ENCODE results near the gene ANKRD2. TPM values are rescaled to one million over a fixed set of nuclear protein-coding genes. Genes with fewer than 3 reads are reported as not detected.
"Not testable (repeated sequence)": the region's sequence is repeated elsewhere in the genome, so short reads cannot be mapped to it uniquely, and the experiment has no call there.

ANKRD2 gene
- total RNA-seq, 2 donors from 2014 or later = not detected

DNA sequence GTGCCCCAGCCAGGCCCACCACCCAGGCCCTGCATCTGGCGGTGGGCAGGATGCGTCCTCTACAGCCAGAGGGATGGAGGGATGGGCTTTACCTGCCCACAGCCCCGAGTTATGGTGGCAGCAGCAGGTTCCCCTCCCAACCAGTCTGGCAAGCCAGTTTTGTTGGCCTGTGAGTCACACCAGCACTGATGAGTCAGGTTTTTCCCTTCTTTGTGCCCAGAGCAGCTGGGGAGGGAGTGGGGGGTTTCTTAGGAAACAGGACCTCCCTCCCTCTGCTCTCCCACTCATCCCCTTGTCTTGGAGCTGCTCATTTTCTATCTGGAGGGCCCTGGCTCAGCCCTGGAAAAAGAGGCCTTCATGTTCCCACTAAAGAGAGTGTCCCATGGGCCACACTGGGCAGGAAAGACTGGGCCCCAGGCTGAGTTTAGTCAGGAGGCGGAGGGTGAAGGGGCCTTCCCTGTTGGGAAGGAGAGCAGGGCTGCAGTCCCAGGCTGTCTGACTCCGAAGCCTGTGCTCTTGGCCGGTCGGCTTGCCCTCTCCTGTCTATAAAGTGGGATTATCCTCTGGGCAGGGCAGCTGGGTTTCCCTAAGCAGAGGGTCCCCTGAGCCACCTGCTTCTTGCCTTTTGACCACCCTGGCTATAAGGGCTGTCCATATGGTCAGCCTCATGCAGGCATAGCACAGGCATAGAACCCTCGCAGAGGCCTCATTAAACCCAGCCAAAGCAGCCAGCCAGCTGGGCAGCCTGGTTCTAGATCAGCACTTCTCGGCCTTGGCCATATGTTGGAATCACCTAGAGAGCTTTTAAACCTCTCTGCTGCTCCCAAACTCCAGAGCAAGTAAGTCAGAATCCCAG lies 30.2 kb upstream of the ANKRD2 start:
- ATAC-seq = no peak
- intact Hi-C loops (cut with DNase I, micrococcal nuclease) = no loop called here
- DNase-seq = peak; percentile 25 to 54

DNA sequence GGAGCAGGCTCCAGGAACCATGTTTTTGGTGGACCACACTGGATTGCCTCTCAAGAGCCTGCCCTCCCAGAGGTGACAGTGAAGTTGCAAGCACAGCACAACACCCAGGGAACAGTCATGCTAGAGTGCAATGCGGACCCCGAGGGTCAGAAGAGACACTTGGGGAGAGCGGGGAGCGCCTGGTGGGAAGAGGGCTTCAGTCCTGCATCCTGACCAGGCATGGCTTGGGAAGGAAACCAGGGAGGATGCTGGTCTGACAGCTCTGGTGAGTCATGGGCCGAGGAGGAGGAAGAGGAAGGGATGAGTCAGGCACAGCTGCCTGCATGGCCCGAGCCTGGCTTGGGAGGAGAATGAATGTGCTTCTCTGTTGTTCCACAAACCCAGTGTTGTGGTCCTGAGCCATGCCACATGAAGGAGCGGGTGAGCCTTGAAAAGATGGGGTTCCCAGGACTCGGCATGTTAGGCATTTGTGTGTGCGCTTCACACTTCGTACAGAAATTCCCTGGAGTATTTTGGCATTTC lies 29.5 kb upstream of the ANKRD2 start:
- intact Hi-C loops (cut with DNase I, micrococcal nuclease) = no loop called here

DNA sequence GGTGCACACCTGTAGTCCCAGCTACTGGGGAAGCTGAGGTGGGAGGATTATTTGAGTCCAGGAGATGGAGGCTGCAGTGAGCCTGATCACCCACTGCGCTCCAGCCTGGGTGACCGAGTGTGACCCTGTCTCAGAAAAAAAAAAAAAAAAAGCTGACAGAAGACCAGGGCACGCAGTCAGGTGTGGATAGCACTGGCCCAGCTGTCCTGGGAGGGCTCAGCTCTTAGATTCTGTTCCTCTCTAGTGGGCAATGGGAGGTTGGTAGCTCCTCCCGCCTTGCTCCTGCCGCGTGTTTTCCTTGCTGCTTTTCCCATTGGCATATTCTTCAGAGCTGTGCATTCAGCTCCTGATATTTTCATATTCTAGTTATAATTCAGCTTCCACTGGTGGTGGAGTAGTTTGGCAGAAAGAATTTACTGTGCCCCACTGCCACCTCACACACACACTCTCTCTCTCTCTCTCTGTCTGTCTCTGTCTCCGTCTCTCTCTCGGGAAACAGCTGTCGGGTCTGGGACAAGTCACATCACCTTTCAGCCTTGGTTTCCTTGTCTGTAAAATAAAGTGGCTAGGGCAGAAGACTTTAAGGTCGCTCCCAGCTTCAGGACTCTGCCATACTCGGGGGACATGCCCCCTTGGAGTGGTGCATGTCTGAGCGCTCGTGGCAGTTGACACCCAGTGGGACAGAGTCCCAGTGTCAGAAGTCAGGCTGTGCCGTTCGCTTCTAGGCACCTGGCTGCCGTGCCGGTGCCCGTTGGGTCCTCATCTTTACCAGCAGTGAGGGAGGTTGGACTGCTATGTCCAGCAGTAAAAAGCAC lies 25.9 kb upstream of the ANKRD2 start:
- DNase-seq (no peak), ATAC-seq (no peak)
- intact Hi-C loops (cut with DNase I, micrococcal nuclease) = no loop called here

More for the DNA sequence above, 29.5 kb upstream of the ANKRD2 start:
- peak; percentile 68 for ATAC-seq
- DNase-seq = peak; percentile 30 to 72

DNA sequence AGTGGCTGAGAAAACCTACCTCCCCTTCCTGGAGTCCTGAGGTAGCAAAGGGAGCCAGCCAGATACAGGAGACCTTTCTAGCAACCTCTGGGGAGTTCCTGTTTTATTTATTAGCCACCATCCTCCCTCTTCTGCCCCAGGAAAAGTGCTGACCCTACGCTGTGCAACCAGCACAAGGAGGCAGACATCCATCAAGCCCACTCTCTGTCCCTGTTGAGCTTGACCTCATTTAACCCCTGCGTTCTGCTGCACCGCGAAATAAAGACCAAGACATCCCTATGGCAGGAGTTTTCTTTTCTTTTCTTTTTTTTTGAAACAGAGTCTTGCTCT lies 25.3 kb upstream of the ANKRD2 start:
- ATAC-seq (no peak), DNase-seq (no peak)
- intact Hi-C loops (cut with DNase I, micrococcal nuclease) = no loop called here

DNA sequence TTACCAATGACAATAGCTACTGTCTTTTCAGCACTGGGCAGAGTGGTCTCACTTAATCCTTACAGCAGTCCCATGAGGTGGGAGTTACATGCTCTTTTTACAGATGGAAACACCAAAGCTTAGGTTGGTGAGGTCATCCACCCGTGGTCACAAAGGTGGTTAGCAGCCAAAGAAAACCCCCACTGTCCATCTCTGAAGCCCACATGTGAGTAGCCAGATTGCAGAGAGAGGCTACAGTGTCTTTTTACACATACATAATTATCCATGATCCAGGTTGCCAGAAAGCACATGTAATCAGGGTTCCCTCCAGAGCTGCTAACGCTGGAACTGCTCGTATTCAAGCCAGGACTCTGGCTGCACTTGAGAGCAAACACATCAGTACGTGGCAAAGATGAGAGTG lies 24.6 kb upstream of the ANKRD2 start:
- DNase-seq (no peak), ATAC-seq (no peak)
- intact Hi-C loops (cut with DNase I, micrococcal nuclease) = no loop called here

DNA sequence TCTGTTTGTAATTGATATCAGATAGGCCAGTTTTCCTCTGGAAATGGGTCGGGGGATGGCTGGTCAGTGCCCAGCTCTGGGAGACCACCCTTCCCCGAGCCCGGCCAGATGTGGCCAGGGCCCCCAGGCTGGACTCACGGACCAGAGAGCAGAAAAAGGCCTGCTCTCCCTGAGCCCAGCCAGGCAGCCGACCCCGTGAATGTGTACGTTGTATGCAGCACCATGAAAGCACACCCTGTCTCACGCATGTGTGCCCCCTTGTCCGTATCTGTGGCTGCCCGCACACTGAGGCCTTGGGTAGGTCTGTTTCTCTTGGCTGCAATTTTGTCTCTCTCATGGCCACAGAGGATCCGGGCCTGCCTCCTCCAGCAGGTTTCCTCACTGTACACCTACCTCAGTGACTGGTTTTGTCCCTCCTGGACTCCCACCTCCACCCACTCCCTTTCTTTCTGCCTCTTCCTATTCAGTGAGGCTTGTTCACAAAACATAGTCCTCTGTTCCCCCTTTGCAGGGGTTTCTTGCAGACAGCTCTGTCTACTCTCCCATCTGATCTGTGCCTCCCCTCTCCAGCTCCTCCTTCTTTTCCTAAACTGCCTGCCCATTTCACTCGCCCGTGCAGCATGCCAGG lies 23.6 kb upstream of the ANKRD2 start:
- ATAC-seq = no peak
- intact Hi-C loops (cut with DNase I, micrococcal nuclease) = no loop called here
- no peak for DNase-seq

DNA sequence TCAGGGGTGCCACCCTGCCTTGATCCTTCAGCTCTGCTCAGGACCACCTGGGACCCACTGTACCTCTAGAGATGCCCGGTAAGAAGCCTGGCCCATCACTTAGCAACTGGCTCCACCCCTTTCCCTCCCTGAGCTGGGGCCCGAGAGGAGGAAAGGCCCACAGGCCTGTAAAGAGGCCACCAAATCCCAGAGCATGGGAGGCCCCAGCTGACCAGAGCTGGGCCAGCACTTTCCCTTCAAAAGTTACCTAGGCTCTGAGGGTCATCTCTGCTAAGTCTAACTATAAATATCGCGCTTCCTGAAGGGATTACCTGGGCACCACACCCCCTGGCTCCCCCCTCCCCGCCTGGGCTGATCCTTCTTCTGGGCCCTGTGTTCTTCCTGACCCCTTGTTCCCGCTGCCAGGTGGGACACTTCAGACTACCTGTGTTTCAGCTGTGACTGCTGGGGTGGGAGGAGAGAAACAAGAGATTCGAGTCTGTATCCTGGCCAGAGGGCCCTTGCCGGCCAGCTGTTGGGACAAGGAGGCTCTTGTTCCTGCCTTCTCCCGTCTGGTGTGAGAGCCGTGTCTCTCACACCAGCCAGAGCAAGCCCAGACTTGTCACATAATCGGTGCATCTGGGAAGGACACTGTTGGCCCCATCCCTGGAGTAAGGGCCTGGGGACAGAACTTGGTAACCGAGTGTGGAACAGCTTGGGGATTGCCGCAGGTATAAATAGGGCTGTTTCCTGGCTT lies 22.8 kb upstream of the ANKRD2 start:
- ATAC-seq = no peak
- intact Hi-C loops (cut with DNase I, micrococcal nuclease) = no loop called here
- DNase-seq = no peak

DNA sequence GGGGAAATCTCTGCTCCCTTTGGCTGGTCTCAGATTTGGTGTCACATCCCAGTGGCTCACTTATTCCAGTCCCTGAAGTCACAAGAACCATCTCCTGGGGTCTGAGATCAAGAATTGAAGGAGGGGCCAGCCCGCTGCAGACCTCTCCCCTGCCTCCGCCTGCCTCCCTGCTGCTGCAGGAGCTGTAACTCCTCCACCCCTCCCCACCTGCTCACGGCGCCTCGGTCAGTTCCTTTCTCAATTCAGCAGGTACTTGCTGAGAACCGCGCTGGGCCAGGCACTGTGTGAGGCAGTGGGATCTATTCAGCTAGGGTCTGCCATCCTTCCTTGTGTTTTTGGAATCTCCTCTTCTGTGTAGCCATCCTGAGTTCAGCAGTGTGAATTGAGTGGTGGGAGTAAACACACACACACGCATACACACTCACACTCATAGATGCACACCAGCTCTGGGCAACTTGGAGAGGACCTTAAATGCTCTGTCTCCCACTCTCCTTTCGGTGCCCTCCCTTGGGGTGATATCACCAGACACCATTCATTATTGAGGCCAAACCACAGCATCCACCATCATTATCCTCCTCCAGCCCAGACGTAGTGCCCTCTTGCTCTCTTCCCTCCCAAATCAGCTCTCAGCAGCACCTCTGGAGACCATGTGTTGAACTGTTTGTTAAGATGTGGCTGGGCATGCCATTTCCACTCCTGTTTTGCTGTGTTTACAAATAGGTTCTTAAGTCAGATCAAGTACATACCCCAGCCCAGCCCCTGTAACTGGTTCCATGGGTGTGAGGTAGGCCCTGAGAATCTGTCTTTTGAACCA lies 22.0 kb upstream of the ANKRD2 start:
- intact Hi-C loops (cut with DNase I, micrococcal nuclease) = no loop called here
- DNase-seq (no peak), ATAC-seq (no peak)

DNA sequence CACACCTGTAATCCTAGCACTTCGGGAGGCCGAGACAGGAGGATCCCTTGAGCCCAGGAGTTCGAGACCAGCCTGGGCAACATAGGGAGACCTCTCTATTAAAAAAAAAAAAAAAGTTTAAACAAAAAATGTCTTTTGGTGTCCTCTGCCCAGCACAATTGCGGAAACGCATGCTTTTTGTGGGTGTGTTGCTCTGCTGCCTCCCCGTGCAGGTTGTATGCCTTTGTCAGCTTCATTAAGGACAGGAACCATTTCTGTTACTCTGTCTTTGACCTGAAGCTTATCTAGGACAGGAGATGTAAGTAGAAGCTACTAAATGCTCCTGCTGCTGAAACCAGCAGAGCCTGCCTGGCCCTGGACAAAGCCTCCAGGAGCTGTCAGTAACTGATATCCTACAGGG lies 21.3 kb upstream of the ANKRD2 start:
- ATAC-seq (no peak), DNase-seq (no peak)
- intact Hi-C loops (cut with DNase I, micrococcal nuclease) = no loop called here

DNA sequence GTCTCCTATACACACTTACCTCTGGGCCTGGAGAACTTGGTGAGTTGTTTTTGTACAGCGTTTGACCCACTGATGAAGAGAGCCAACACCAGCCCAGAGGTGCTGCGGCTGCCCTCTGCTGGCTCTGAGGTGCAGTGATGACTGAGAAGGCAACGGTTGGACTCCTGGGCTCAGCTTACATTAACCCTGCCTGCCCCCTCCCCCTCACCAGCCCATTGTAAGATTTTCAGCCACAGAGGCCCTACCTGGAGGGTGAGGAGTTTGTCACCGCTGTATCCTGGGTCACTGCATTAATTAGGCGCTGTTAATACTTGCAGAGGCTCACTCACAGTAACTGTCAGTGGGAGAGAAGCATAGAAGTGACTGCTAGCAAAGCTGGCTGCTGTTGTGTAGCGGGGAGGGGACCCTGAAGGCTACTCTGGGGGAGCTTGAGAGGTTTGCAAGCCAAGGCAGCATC lies 19.0 kb upstream of the ANKRD2 start:
- intact Hi-C loops (cut with DNase I, micrococcal nuclease) = loop anchor here in 1 of 2 donors (2.0 kb wide), 1 partner anchor 91 kb away; no protein-coding TSS in a partner anchor
- DNase-seq (peak in 1 of 2 donors; percentile 57), ATAC-seq (peak; percentile 89)

DNA sequence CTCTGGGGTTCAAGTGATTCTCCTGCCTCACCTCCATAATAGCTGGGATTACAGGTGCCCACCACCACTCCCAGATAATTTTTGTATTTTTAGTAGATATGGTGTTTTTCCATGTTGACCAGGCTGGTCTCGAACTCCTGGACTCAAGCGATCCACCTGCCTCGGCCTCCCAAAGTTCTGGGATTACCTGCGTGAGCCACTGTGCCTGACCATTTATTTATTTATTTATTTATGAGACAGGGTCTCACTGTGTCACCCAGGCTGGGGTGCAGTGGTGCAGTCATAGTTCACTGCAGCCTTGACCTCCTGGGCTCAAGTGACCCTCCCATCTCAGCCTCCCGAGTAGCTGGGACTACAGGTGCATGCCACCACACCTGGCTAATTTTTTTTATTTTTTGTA lies 18.2 kb upstream of the ANKRD2 start:
- ATAC-seq; intact Hi-C loops (cut with DNase I, micrococcal nuclease): not testable (repeated sequence)

DNA sequence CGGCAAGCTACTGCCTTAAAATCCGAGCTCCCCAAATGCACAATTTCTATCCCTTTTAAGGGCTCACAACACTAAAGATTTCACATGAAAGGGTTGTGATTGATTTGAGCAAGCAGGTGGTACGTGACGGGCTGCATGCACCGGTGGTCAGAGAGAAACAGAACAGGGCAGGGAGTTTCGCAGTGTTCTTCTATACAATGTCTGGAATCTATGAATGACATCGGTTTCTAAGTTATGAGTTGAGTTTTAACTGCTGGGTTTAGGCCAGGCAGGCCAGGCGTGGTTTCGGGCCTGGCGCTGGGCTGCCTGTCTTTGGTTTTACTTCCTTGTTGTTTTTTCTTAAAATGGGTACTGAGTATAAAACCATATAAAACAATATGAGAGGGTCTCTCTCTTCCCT lies 17.0 kb upstream of the ANKRD2 start:
- intact Hi-C loops (cut with DNase I, micrococcal nuclease); DNase-seq: not testable (repeated sequence)

More for the DNA sequence above, 18.2 kb upstream of the ANKRD2 start:
- not testable (repeated sequence) for DNase-seq

DNA sequence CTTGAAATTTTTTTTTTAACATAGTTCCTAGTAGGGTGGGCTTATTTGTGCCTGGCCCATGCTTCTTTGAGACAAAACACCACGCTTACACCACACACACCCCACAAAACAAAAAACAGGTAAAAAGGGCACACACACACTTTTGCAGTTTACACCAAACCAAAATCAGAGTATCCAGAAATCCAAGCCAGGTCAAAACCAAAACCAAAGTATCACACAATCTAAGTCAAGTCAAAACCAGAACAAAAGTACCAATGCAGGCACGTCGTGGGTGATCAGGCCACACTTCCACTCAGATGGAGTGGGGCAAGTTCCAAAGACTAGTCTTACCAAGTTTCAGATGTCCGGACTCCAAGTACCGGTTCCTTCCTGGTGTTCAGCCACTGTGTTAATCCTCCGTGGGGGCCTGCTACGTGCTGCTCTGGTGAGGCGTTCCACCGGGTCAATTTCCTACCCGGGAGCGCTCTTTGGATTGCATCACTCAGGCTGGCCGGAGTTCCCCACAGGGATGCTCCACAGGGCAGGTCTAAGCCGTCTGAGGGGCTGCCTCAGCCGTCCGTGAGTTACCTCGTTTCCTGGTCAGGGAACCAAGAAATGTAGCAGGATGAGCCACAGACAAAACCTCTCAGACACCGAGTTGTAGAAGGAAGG lies 11.7 kb upstream of the ANKRD2 start:
- ATAC-seq; intact Hi-C loops (cut with DNase I, micrococcal nuclease); DNase-seq: not testable (repeated sequence)

More for the DNA sequence above, 17.0 kb upstream of the ANKRD2 start:
- ATAC-seq = not testable (repeated sequence)

DNA sequence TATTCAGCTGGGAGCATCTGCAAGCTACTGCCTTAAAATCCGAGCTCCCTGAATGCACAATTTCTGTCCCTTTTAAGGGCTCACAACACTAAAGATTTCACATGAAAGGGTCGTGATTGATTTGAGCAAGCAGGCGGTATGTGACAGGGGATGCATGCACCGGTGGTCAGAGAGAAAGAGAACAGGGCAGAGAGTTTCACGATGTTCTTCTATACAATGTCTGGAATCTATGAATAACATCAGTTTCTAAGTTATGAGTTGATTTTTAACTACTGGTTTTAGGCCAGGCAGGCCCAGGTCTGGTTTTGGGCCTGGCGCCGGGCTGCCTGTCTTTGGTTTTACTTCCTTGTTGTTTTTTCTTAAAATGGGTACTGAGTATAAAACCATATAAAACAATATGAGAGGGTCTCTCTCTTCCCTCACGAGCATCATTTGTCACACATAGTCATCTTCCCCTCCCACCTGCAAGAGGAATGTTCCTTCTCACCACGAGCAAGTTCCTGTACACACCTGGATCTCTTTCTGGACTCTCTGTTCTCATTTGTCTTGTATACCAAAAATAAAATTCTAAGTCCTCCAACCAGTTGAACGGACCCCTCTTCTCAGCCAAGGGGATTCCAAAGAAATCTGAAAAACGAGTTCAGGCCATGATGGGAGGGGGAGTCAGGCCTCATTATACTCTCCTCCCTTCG lies 11.0 kb upstream of the ANKRD2 start:
- DNase-seq; ATAC-seq; intact Hi-C loops (cut with DNase I, micrococcal nuclease): not testable (repeated sequence)

DNA sequence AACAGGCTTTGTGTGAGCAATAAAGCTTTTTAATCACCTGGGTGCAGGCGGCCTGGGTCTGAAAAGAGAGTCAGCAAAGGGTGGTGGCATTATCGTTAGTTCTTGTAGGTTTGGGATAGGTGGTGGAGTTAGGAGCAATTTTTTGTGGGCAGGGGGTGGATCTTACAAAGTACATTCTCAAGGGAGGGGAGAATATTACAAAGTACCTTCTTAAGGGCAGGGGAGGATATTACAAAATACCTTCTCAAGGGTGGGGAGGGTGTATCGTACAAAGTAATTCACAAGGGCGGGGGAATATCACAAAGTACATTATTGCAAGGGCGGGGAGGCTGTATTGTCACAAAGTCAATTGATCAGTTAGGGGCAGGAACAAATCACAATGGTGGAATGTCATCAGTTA lies 10.2 kb upstream of the ANKRD2 start:
- DNase-seq; intact Hi-C loops (cut with DNase I, micrococcal nuclease); ATAC-seq: not testable (repeated sequence)

DNA sequence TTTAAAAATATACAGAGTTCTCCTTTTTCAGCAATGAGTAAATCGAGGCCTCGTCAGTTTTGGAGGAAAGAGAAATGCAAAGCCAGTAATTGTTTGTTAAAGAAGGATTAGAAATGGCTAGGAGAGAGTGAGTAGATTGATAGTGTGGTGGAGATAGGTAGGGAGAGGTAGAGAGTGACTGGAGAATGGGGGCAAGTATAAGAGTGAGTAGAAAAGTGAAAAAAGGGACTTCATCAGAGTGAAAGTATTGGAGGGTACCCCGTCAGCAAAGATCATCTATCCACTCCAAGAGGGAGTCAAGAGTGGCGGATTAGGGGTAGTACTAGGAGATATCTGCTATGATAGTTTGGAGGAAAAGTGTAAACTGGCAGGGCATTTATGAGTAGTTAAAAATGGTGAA lies 9.2 kb upstream of the ANKRD2 start:
- DNase-seq = no peak
- no peak for ATAC-seq
- intact Hi-C loops (cut with DNase I, micrococcal nuclease) = no loop called here

DNA sequence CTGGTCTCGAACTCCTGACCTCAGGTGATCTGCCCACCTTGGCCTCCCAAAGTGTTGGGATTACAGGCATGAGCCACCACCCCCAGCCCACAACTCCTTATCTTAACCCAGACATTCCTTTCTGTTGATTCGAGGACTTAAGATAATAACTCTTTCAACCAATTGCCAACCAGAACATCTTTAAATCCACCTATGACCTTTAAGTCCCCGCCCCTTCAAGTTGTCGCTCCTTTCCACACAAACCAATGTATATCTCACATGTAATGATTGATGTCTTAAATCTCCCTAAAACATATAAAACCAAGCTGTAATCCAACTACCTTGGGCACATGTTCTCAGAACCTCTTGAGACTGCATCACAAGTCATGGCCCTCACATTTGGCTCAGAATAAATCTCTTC lies 7.8 kb upstream of the ANKRD2 start:
- DNase-seq = no peak
- no peak for ATAC-seq
- intact Hi-C loops (cut with DNase I, micrococcal nuclease) = no loop called here

All from left colon (tissue), 2 donors.